Measurements from ENCODE around the gene MEX3C. TPM values are rescaled to one million over a fixed set of nuclear protein-coding genes. Genes with fewer than 3 reads are reported as not detected.

The MEX3C gene
- total RNA-seq, 1 donor from 2014 or later: 81.3 TPM

- TF ChIP-seq CTCF (IDR thresholded peaks at IDR 0.05; ENCODE audit: partially characterized antibody, unreplicated experiment): no peak
- H3K27ac Mint-ChIP-seq (ENCODE audit: unreplicated experiment): no peak overlapping the region
- DNase-seq: no peak
- H3K36me3 Mint-ChIP-seq (ENCODE audit: unreplicated experiment): no peaks in the 10 kb centered on the region
- H3K4me1 Mint-ChIP-seq (ENCODE audit: low read depth, unreplicated experiment): peaks cover 1% of the 10 kb centered on the region
- H3K27me3 Mint-ChIP-seq (ENCODE audit: unreplicated experiment): peaks cover under 1% of the 10 kb centered on the region
- no peak overlapping the region for H3K4me3 Mint-ChIP-seq (ENCODE audit: unreplicated experiment)
- H3K9me3 Mint-ChIP-seq (ENCODE audit: unreplicated experiment): peaks cover 1% of the 10 kb centered on the region
Observed at GRCh38 chr18:51164761-51165281, 32.7 kb downstream of the MEX3C start.

- Mint-ChIP-seq H3K27ac (ENCODE audit: unreplicated experiment) (no peak overlapping the region), H3K27me3 (ENCODE audit: unreplicated experiment) (peaks cover 1% of the 10 kb centered on the region), H3K36me3 (ENCODE audit: unreplicated experiment) (no peaks in the 10 kb centered on the region), H3K9me3 (ENCODE audit: unreplicated experiment) (peaks cover 1% of the 10 kb centered on the region), H3K4me3 (ENCODE audit: unreplicated experiment) (no peak overlapping the region), H3K4me1 (ENCODE audit: low read depth, unreplicated experiment) (peaks cover 1% of the 10 kb centered on the region)
- no peak for TF ChIP-seq CTCF (IDR thresholded peaks at IDR 0.05; ENCODE audit: partially characterized antibody, unreplicated experiment)
- no peak for DNase-seq
Observed at GRCh38 chr18:51164342-51164741, 33.1 kb downstream of the MEX3C start.

GRCh38 chr18:51163543-51163942, 33.9 kb downstream of the MEX3C start:
- no peak overlapping the region for H3K27ac Mint-ChIP-seq (ENCODE audit: unreplicated experiment)
- no peak overlapping the region for H3K4me3 Mint-ChIP-seq (ENCODE audit: unreplicated experiment)
- H3K27me3 Mint-ChIP-seq (ENCODE audit: unreplicated experiment): peaks cover 1% of the 10 kb centered on the region
- no peaks in the 10 kb centered on the region for H3K9me3 Mint-ChIP-seq (ENCODE audit: unreplicated experiment)
- peaks cover 1% of the 10 kb centered on the region for H3K4me1 Mint-ChIP-seq (ENCODE audit: low read depth, unreplicated experiment)
- no peaks in the 10 kb centered on the region for H3K36me3 Mint-ChIP-seq (ENCODE audit: unreplicated experiment)
- DNase-seq: no peak
- TF ChIP-seq CTCF (IDR thresholded peaks at IDR 0.05; ENCODE audit: partially characterized antibody, unreplicated experiment): no peak

- Mint-ChIP-seq H3K27ac (ENCODE audit: unreplicated experiment) (no peak overlapping the region), H3K4me3 (ENCODE audit: unreplicated experiment) (no peak overlapping the region), H3K9me3 (ENCODE audit: unreplicated experiment) (no peaks in the 10 kb centered on the region), H3K27me3 (ENCODE audit: unreplicated experiment) (peaks cover 1% of the 10 kb centered on the region), H3K4me1 (ENCODE audit: low read depth, unreplicated experiment) (peaks cover 1% of the 10 kb centered on the region), H3K36me3 (ENCODE audit: unreplicated experiment) (no peaks in the 10 kb centered on the region)
- no peak for DNase-seq
- TF ChIP-seq CTCF (IDR thresholded peaks at IDR 0.05; ENCODE audit: partially characterized antibody, unreplicated experiment): no peak
Observed at GRCh38 chr18:51162617-51163016, 34.9 kb downstream of the MEX3C start.

- Mint-ChIP-seq H3K4me1 (ENCODE audit: low read depth, unreplicated experiment) (peaks cover 1% of the 10 kb centered on the region), H3K27ac (ENCODE audit: unreplicated experiment) (no peak overlapping the region), H3K27me3 (ENCODE audit: unreplicated experiment) (peaks cover 1% of the 10 kb centered on the region), H3K4me3 (ENCODE audit: unreplicated experiment) (no peak overlapping the region), H3K36me3 (ENCODE audit: unreplicated experiment) (no peaks in the 10 kb centered on the region), H3K9me3 (ENCODE audit: unreplicated experiment) (no peaks in the 10 kb centered on the region)
- no peak for DNase-seq
- TF ChIP-seq CTCF (IDR thresholded peaks at IDR 0.05; ENCODE audit: partially characterized antibody, unreplicated experiment): no peak
Observed at GRCh38 chr18:51160646-51161045, 36.8 kb downstream of the MEX3C start.
